ENCODE measurements around the gene NRIP1. TPM values are rescaled to one million over a fixed set of nuclear protein-coding genes. Genes with fewer than 3 reads are reported as not detected.

NRIP1 gene
- total RNA-seq, 4 donors from 2014 or later, result 37.2 to 86.3 (median 60.7) TPM

DNA sequence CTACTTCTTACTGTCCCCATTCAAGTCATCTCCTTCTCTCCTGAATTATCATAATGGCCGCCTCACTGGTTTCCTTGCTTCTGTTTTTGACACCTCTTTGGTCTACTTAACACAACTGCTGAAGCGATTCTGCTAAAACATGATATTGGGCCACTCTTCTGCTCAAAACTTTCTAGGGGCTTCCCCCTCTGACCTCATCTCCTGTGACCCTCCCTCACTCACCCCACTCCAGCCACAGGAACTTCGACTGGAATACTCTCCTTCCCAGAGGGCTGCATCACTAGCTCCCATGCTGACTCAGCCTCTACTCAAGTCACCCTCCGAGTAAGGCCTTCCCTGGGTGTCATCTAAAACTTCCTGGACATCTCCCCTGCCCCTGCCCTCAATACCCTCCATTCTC is 35.7 kb downstream of the NRIP1 start:
- TF ChIP-seq, protein P1, sequence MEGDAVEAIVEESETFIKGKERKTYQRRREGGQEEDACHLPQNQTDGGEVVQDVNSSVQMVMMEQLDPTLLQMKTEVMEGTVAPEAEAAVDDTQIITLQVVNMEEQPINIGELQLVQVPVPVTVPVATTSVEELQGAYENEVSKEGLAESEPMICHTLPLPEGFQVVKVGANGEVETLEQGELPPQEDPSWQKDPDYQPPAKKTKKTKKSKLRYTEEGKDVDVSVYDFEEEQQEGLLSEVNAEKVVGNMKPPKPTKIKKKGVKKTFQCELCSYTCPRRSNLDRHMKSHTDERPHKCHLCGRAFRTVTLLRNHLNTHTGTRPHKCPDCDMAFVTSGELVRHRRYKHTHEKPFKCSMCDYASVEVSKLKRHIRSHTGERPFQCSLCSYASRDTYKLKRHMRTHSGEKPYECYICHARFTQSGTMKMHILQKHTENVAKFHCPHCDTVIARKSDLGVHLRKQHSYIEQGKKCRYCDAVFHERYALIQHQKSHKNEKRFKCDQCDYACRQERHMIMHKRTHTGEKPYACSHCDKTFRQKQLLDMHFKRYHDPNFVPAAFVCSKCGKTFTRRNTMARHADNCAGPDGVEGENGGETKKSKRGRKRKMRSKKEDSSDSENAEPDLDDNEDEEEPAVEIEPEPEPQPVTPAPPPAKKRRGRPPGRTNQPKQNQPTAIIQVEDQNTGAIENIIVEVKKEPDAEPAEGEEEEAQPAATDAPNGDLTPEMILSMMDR (IDR thresholded peaks at IDR 0.05), result no peak
- no peak for DNase-seq (ENCODE audit: low spot score)
- no peak for ATAC-seq (ENCODE audit: low FRiP score)

DNA sequence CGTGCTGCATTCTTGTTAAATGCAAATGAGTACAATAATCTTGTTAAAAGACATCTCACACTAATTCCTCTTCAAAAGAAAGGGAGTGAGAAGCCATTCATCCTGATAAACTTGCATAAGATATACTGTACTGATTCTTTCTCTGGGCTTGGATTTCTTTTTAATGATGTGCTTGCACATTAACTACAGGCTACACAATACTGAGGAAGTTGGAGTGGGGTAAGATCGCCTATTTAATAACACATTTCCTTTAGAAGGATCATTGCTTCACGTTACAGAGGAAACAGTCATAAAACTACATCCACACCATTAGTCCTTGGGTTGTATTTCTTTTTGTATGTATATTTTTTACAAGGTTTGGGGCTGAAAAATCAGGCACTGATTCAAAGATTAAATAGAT is 36.6 kb downstream of the NRIP1 start:
- ATAC-seq (ENCODE audit: low FRiP score) (no peak), DNase-seq (ENCODE audit: low spot score) (no peak)
- TF ChIP-seq, protein P1 (IDR thresholded peaks at IDR 0.05), result no peak

DNA sequence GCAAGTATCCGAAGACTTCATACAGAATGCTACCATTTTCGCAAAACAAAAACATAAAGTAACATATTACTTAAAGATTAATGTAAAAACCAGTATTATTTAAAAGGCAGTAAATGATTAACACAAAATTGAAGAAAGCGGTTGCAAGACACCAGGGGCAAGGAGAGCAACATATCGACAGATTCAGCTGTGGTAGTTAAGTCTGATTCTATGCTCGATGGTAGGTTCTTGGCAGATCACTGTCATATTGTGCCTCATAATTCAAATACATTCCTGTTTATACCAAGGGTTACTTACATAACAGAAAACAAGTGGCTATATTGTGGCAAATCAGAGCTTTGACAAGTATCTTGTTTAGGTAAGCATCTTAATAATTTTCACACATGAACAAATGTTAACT is 37.7 kb downstream of the NRIP1 start:
- TF ChIP-seq, protein P1 (IDR thresholded peaks at IDR 0.05), result no peak
- no peak for DNase-seq (ENCODE audit: low spot score)
- ATAC-seq (ENCODE audit: low FRiP score), result no peak

DNA sequence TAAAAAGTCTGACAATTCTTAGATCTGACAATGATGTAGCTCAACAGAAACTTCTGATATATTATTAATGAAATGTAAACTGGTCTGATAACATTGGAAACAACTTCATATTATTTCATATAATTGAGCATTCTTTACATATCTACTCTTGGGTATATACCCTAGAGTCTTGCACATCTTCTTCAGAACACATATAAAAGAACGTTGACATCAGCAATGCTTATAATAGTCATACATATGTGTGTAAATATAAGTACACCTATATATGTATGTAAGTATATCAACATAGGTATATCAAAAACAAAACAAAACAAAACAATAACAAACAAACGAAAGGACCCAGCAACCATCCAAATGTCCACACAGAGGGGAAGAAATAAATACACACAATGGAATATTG is 38.4 kb downstream of the NRIP1 start:
- TF ChIP-seq, protein P1 (IDR thresholded peaks at IDR 0.05), result no peak
- DNase-seq (ENCODE audit: low spot score) (no peak), ATAC-seq (ENCODE audit: low FRiP score) (no peak)

DNA sequence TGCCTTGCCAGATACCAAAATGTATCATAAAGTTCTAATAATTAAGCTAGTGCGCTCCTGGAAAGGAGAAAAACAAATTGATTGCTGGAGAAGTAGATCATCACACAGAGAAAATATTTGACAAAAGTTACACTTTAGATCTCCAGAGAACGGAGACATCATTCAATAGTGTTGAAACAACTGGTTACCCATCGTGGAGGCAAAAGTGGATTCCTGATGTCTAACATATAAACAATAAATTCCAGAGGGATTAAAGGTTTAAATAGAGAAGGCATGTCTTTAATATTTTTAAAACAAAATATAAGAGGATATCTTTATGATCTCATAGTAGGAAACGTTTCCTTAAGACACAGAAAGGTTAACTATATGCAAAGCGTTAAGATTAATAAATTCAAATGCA is 41.0 kb downstream of the NRIP1 start:
- DNase-seq (ENCODE audit: low spot score) (no peak), ATAC-seq (ENCODE audit: low FRiP score) (no peak)
- TF ChIP-seq, protein P1 (IDR thresholded peaks at IDR 0.05), result no peak

DNA sequence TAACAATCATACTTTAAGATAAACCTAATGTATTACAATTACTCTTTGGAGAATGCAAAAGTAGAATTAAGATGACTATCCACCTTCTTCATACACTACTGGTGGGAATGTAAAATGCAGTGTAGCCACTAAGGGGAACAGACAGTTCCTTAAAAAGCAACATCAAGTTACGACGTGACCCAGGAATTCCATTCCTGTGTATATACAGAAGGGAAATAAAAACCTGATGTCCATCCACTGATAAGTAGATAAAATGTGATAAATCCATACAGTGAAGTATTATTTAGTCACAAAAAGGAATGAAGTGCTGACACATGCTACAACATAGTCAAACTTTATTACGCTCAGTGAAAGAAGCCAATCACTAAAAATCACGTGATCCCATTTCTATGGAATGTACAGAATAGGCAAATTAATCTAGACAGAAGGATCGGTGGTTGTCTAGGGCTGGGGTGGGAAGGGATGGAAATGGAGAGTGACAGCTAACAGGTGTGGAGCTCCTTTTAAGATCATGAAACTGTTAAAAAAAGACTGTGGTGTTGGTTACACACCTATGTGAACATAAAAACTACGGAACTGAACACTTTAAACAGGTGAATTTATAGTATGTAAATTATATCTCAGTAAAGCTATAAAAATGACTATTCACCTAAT is 42.1 kb downstream of the NRIP1 start:
- no peak for ATAC-seq (ENCODE audit: low FRiP score)

DNA sequence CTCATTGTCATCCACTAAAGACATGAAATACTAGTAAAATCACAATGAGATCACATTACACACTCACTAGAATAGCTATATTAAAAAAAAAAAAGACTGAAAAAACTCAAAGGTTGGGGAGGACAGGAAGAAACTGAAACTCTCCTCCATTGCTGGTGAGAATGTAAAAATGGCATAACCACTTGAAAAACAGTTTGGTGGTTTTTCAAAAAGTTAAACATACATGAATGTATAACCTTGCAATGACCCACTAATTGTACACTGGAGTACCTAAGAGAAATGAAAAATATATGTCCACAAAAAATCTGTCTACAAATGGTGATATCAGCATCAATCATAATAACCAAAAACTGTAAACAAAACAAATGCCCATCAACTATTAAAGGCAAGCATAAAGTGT is 44.0 kb downstream of the NRIP1 start:
- ATAC-seq (ENCODE audit: low FRiP score), result no peak
- TF ChIP-seq, protein P1 (IDR thresholded peaks at IDR 0.05), result no peak
- no peak for DNase-seq (ENCODE audit: low spot score)

More for the DNA sequence above, 42.1 kb downstream of the NRIP1 start:
- no peak for DNase-seq (ENCODE audit: low spot score)
- TF ChIP-seq, protein P1 (IDR thresholded peaks at IDR 0.05), result no peak
